SK-N-SH (cell line): ENCODE data around the gene SRM. TPM values are rescaled to one million over a fixed set of nuclear protein-coding genes. Genes with fewer than 3 reads are reported as not detected.

ENCODE experiments used
- CTCF ChIA-PET: fragments of 300-600, 350-600 bp; formaldehyde crosslinking; extraction: SDS; loops from one replicate; lab custom pipeline; 2021; lab: Yijun Ruan, JAX
- POLR2A ChIA-PET: fragments of 350-600 bp; sonication (Branson Sonifier 250); formaldehyde crosslinking; extraction: SDS; loops from one replicate; lab custom pipeline; 2020; ENCODE audit warnings: antibody characterized with exemption, inconsistent platforms; lab: Yijun Ruan, JAX
- DNase-seq: peaks from one replicate; pipeline ENCODE4 v3.0.0; 2012
- H2AFZ ChIP-seq: fragments of 200-600 bp; sonication (generic); 2 replicates; pipeline ENCODE4 v1.8.1; 2016; ENCODE audit warnings: antibody characterized with exemption, mild to moderate bottlenecking, low read depth
- H3F3A ChIP-seq: fragments of 200-600 bp; sonication (generic); replicated peaks from 2 replicates; pipeline ENCODE3; 2016; ENCODE audit warnings: antibody characterized with exemption, mild to moderate bottlenecking; ENCODE audit not compliant: insufficient read depth
- H3K27ac ChIP-seq, 2 experiments: fragments of 200-500 bp in 1 of 2; fragments of 200-600 bp in 1 of 2; sonication (Bioruptor generic) in 1 of 2; sonication (generic), shearing (Covaris generic) in 1 of 2; 2 replicates each; pipeline versions ENCODE4 v1.5.1 to v1.6.1; 2014 to 2016; ENCODE audit warnings: low read depth in 2 of 2, inconsistent platforms in 1 of 2, low read length in 1 of 2, mild to moderate bottlenecking in 1 of 2, mixed read lengths in 1 of 2
- H3K27me3 ChIP-seq: fragments of 200-600 bp; sonication (generic), shearing (Covaris generic); 2 replicates; pipeline ENCODE4 v1.6.1; 2016; ENCODE audit warnings: mixed run types; ENCODE audit not compliant: insufficient read depth
- H3K36me3 ChIP-seq, 2 experiments: fragments of 200-500 bp in 1 of 2; fragments of 200-600 bp in 1 of 2; sonication (Bioruptor generic) in 1 of 2; sonication (generic) in 1 of 2; replicated peaks in 1 of 2; 2 replicates each; pipeline versions ENCODE3 to v1.5.1; 2014 to 2016; ENCODE audit warnings: low read length in 1 of 2, mild to moderate bottlenecking in 1 of 2; ENCODE audit not compliant: insufficient read depth in 2 of 2, control insufficient read depth in 1 of 2
- H3K4me1 ChIP-seq, 2 experiments: fragments of 200-500 bp in 1 of 2; fragments of 200-600 bp in 1 of 2; sonication (Bioruptor generic) in 1 of 2; sonication (generic), shearing (Covaris generic) in 1 of 2; 2 replicates each; pipeline versions ENCODE4 v1.5.1 to v1.6.1; 2014 to 2016; ENCODE audit warnings: low read depth in 1 of 2, low read length in 1 of 2, mixed run types in 1 of 2; ENCODE audit not compliant: insufficient read depth in 2 of 2, control insufficient read depth in 1 of 2
- H3K4me2 ChIP-seq: fragments of 200-600 bp; sonication (generic), shearing (Covaris generic); 2 replicates; pipeline ENCODE4 v1.6.1; 2017; ENCODE audit warnings: mixed run types
- H3K4me3 ChIP-seq, 2 experiments: fragments of 200-500 bp in 1 of 2; fragments of 200-600 bp in 1 of 2; sonication (Bioruptor generic) in 1 of 2; sonication (generic), shearing (Covaris generic) in 1 of 2; 2 replicates each; pipeline versions ENCODE4 v1.5.1 to v1.8.1; 2014 to 2016; ENCODE audit warnings: low read depth in 2 of 2, inconsistent platforms in 1 of 2, low read length in 1 of 2, mild to moderate bottlenecking in 1 of 2, mixed read lengths in 1 of 2, moderate library complexity in 1 of 2
- H3K79me2 ChIP-seq: fragments of 200-600 bp; sonication (generic); 2 replicates; pipeline ENCODE4 v1.8.1; 2017; ENCODE audit warnings: mild to moderate bottlenecking; ENCODE audit not compliant: insufficient read depth
- H3K9ac ChIP-seq: fragments of 200-600 bp; sonication (generic); 2 replicates; pipeline ENCODE4 v1.6.1; 2017; ENCODE audit warnings: mixed run types
- H3K9me2 ChIP-seq: fragments of 200-600 bp; sonication (generic); 2 replicates; pipeline ENCODE4 v1.6.1; 2017; ENCODE audit warnings: mixed run types
- H3K9me3 ChIP-seq: fragments of 200-600 bp; sonication (generic); 2 replicates; pipeline ENCODE4 v1.6.1; 2017; ENCODE audit warnings: mixed run types, mild to moderate bottlenecking, moderate library complexity
- H4K20me1 ChIP-seq: fragments of 200-600 bp; sonication (generic); 2 replicates; pipeline ENCODE4 v1.6.1; 2017; ENCODE audit warnings: mild to moderate bottlenecking, mixed run types; ENCODE audit not compliant: insufficient read depth
- CHD2 ChIP-seq: fragments of 150-350 bp; IDR thresholded peaks from 2 replicates; pipeline ENCODE4 v1.6.1; 2018; ENCODE audit warnings: low read length; ENCODE audit not compliant: partially characterized antibody
- CTCF ChIP-seq: fragments of 200-600 bp; sonication (generic); IDR thresholded peaks from 2 replicates; pipeline ENCODE4 v1.6.1; 2017; ENCODE audit warnings: antibody characterized with exemption, mild to moderate bottlenecking, moderate library complexity
- EZH2phosphoT487 ChIP-seq: fragments of 200-600 bp; sonication (generic); IDR thresholded peaks from 2 replicates; pipeline ENCODE4 v1.6.1; 2017; ENCODE audit warnings: low read depth, mixed run types, mild to moderate bottlenecking, antibody characterized with exemption, moderate library complexity, borderline replicate concordance
- FOSL2 ChIP-seq: IDR thresholded peaks from 2 replicates; pipeline ENCODE4 v1.4.0; 2012; ENCODE audit warnings: low read depth, mild to moderate bottlenecking, moderate library complexity, borderline replicate concordance
- FOXM1 ChIP-seq: IDR thresholded peaks from 2 replicates; pipeline ENCODE4 v1.4.0; 2012; ENCODE audit warnings: low read depth, mild to moderate bottlenecking
- JUND ChIP-seq: IDR thresholded peaks from 2 replicates; pipeline ENCODE4 v1.4.0; 2012
- MXI1 ChIP-seq: IDR thresholded peaks from 2 replicates; pipeline ENCODE4 v1.6.1; 2012; ENCODE audit warnings: mild to moderate bottlenecking, low read depth, low read length, improper control_type of control experiment
- NRF1 ChIP-seq: IDR thresholded peaks from 2 replicates; pipeline ENCODE4 v1.6.1; 2012; ENCODE audit warnings: low read depth, mild to moderate bottlenecking, low read length
- RAD21 ChIP-seq: IDR thresholded peaks from 2 replicates; pipeline ENCODE4 v1.6.1; 2012; ENCODE audit warnings: mild to moderate bottlenecking, low read length
- REST ChIP-seq: IDR thresholded peaks from 2 replicates; pipeline ENCODE4 v1.6.1; 2012; ENCODE audit warnings: mild to moderate bottlenecking, low read depth, low read length, moderate library complexity
- RXRA ChIP-seq: IDR thresholded peaks from 2 replicates; pipeline ENCODE4 v1.4.0; 2012; ENCODE audit warnings: low read depth, mild to moderate bottlenecking, borderline replicate concordance
- SMC3 ChIP-seq: IDR thresholded peaks from 2 replicates; pipeline ENCODE4 v1.6.1; 2012; ENCODE audit warnings: low read depth, low read length, improper control_type of control experiment
- TAF1 ChIP-seq: IDR thresholded peaks from 2 replicates; pipeline ENCODE4 v1.6.1; 2012; ENCODE audit warnings: low read depth, mild to moderate bottlenecking, low read length, moderate library complexity, borderline replicate concordance
- TEAD4 ChIP-seq: IDR thresholded peaks from 2 replicates; pipeline ENCODE4 v1.4.0; 2012; ENCODE audit warnings: mild to moderate bottlenecking, borderline replicate concordance; ENCODE audit not compliant: insufficient read depth
- YY1 ChIP-seq: IDR thresholded peaks from 2 replicates; pipeline ENCODE4 v1.4.0; 2012; ENCODE audit warnings: low read depth, mild to moderate bottlenecking
- ZBTB33 ChIP-seq: IDR thresholded peaks from 2 replicates; pipeline ENCODE4 v1.4.0; 2012; ENCODE audit warnings: low read depth, borderline replicate concordance
- WGBS: methylation state at CpG from one replicate; pipeline ENCODE4 v1.1.6; 2017; ENCODE audit warnings: low lambda C conversion rate; 5-methylcytosine and 5-hydroxymethylcytosine counted together
- polyA plus RNA-seq, 3 experiments: library from polyadenylated mRNA; depleted of rRNA; stranded (reverse); fragments of >200 nt; gene quantifications; 2 replicates each; pipeline ENCODE4 v1.2.3, GENCODE V29; 2012
- TF ChIP-seq, protein P1 (sequence below): fragments of 150-350 bp; IDR thresholded peaks from 2 replicates; pipeline ENCODE4 v1.6.1; 2017; ENCODE audit warnings: antibody characterized with exemption, low read length, low read depth, borderline replicate concordance
- TF ChIP-seq, protein P2 (sequence below): IDR thresholded peaks from 2 replicates; pipeline ENCODE4; 2012

SRM gene
- polyA plus RNA-seq, 1 of the 3 experiments (the other 2 are of a cell fraction): 105 TPM

GRCh38 chr1:11026903-11027302 is 32.9 kb downstream of the SRM start (continued):
- no peak for TF ChIP-seq ZBTB33
- no peak for TF ChIP-seq FOSL2
- no peak for TF ChIP-seq CTCF
- no peak for TF ChIP-seq MXI1
- TF ChIP-seq JUND: no peak
- TF ChIP-seq YY1: no peak
- TF ChIP-seq TEAD4: no peak
- TF ChIP-seq, all 33 proteins: peak for 0

DNA sequence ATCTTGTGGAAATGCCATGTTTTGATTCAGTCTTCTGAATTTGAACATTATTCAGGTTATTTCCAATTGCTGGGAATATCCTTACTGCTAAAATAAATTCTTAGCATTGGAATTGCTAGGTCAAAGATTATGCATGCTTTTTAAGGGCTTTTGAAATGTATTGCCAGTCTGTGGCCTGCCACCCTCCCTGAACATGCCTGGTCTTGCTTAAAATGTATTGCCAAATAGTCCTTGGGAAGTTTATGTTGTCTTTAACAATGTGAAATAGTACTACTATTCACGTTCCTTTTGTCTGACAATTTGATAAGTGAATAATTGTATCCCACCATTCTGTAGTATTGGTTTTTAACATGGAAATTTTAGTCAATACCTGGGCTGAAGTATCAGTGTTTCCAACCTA is 33.8 kb downstream of the SRM start:
- Histone ChIP-seq H3K9me2 (no peaks in the 10 kb centered on the region), H2AFZ (no peak overlapping the region), H3K27ac (no peak overlapping the region; a peak in 2 of 4 replicates), H4K20me1 (peaks cover 18% of the 10 kb centered on the region), H3K9ac (no peak overlapping the region), H3K4me2 (no peak overlapping the region), H3K27me3 (no peaks in the 10 kb centered on the region), H3K79me2 (peaks cover 7% of the 10 kb centered on the region; the same call in 1 of the 2 replicates), H3K4me3 (no peak overlapping the region), H3K9me3 (no peaks in the 10 kb centered on the region), H3F3A (peaks cover 26% of the 10 kb centered on the region), H3K36me3 (peaks cover 59 to 65% of the 10 kb centered on the region in 2 experiments), H3K4me1 (no peaks in the 10 kb centered on the region)
- no peak for DNase-seq
- ChIA-PET CTCF (interaction anchor here (1.0 kb wide), 1 partner anchor 12 kb away, joined by 3 read pairs; no protein-coding TSS in a partner anchor), POLR2A (no interaction called here)
- WGBS: 93% methylated on average over 1 of the region's 1 CpG
- TF ChIP-seq RAD21: no peak
- TF ChIP-seq CTCF: no peak
- TF ChIP-seq EZH2phosphoT487: no peak
- TF ChIP-seq FOSL2: no peak
- TF ChIP-seq, protein P1, sequence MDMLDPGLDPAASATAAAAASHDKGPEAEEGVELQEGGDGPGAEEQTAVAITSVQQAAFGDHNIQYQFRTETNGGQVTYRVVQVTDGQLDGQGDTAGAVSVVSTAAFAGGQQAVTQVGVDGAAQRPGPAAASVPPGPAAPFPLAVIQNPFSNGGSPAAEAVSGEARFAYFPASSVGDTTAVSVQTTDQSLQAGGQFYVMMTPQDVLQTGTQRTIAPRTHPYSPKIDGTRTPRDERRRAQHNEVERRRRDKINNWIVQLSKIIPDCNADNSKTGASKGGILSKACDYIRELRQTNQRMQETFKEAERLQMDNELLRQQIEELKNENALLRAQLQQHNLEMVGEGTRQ: no peak
- no peak for TF ChIP-seq NRF1
- no peak for TF ChIP-seq SMC3
- no peak for TF ChIP-seq TAF1
- TF ChIP-seq FOXM1: no peak
- no peak for TF ChIP-seq CHD2
- TF ChIP-seq REST: no peak
- TF ChIP-seq RXRA: no peak
- TF ChIP-seq, protein P2, sequence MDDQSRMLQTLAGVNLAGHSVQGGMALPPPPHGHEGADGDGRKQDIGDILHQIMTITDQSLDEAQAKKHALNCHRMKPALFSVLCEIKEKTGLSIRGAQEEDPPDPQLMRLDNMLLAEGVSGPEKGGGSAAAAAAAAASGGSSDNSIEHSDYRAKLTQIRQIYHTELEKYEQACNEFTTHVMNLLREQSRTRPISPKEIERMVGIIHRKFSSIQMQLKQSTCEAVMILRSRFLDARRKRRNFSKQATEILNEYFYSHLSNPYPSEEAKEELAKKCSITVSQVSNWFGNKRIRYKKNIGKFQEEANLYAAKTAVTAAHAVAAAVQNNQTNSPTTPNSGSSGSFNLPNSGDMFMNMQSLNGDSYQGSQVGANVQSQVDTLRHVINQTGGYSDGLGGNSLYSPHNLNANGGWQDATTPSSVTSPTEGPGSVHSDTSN: no peak
